Ovary (tissue), 9 donors: Measurements from ENCODE around the gene RECQL. TPM values are rescaled to one million over a fixed set of nuclear protein-coding genes. Genes with fewer than 3 reads are reported as not detected.

Source experiments
- DNase-seq, 5 donors: peaks; one replicate each; pipeline ENCODE4 v3.0.0-alpha.2; 2019 to 2020
- H3K27ac ChIP-seq, 2 donors: fragments of 200-600 bp; one replicate each; pipeline versions ENCODE4 v1.5.1 to v1.8.0; 2019 to 2022
- H3K27me3 ChIP-seq: fragments of 200-600 bp; one replicate; pipeline ENCODE4 v1.8.0; 2022
- H3K36me3 ChIP-seq: fragments of 200-600 bp; sonication (generic); one replicate; pipeline ENCODE4 v1.5.1; 2019
- H3K4me1 ChIP-seq: one replicate; pipeline ENCODE4 v1.8.1; 2013; ENCODE audit warnings: mild to moderate bottlenecking, moderate library complexity; ENCODE audit not compliant: insufficient read depth
- H3K4me3 ChIP-seq: fragments of 200-600 bp; sonication (generic); one replicate; pipeline ENCODE4 v1.5.1; 2017
- H3K9me3 ChIP-seq, 2 donors: fragments of 200-600 bp in 1 of 2; sonication (generic) in 1 of 2; one replicate each; pipeline versions ENCODE4 v1.5.1 to v1.8.1; 2013 to 2019; ENCODE audit warnings: mild to moderate bottlenecking in 1 of 2, moderate library complexity in 1 of 2
- CTCF ChIP-seq, 3 donors: fragments of 450-650 bp in 2 of 3; fragments of 200-600 bp in 1 of 3; IDR thresholded peaks; one replicate each; pipeline versions ENCODE4 v1.5.1 to v1.8.0; 2016 to 2022; ENCODE audit warnings: antibody characterized with exemption in 3 of 3, mild to moderate bottlenecking in 1 of 3
- EP300 ChIP-seq: sonication (generic); formaldehyde crosslinking; IDR thresholded peaks from one replicate; pipeline ENCODE4 v1.6.1; 2017; ENCODE audit warnings: antibody characterized with exemption
- POLR2A ChIP-seq: fragments of 450-650 bp; IDR thresholded peaks from one replicate; pipeline ENCODE4 v1.6.1; 2017; ENCODE audit warnings: antibody characterized with exemption, mild to moderate bottlenecking, moderate library complexity
- WGBS, 3 donors: extraction: QIAGEN DNeasy Blood & Tissue Kit in 1 of 3; methylation state at CpG; one replicate each; pipeline versions ENCODE4 v1.1.5 to v1.1.7; 2013 to 2017; 5-methylcytosine and 5-hydroxymethylcytosine counted together
- intact Hi-C, 4 donors: fragments of 100-400 bp; cut with DNase I; formaldehyde crosslinking; loops; one replicate each; pipeline versions ENCODE4 v1.11.0 to v1.15.1; 2022 to 2023
- polyA plus RNA-seq, 2 donors: library from polyadenylated mRNA; stranded (reverse); fragments of 200-250 nt in 1 of 2; fragments of 350-450 nt in 1 of 2; fragmentation: Illumina TruSeq in 1 of 2; extraction: RNeasy Lipid Tissue Mini Kit (QIAGEN cat#74804) in 1 of 2; gene quantifications; one replicate each; pipeline ENCODE4 v1.2.3, GENCODE V29; 2013 to 2014
- total RNA-seq, 7 donors: library from RNA; depleted of rRNA in 2 of 7; stranded (reverse); fragments of >200 nt in 2 of 7; fragmentation: NEBNext Ultra II Directional in 3 of 7; extraction: Animal tissue kit (Norgen Biotek cat#: 25700) in 3 of 7; gene quantifications; one replicate each; pipeline versions ENCODE4 v1.1.0 to v1.2.4, GENCODE V29; 2016 to 2023
- donor health status: DM: no; HTN: no; CAD: no; lungs with moderate emphysema.
- donor health status: DM: no; HTN: no; CAD: no.
- donor health status: Bipolar disorder and iron deficiency.
- donor health status: DM: yes; HTN: yes; CAD: no.
- donor health status: DM: no; HTN: no; CAD: no.
- donor health status: DM: yes; HTN: yes; CAD: no.

Gene RECQL
- total and polyA plus RNA-seq, 9 donors: 12.3 to 28.0 (median 17.3) TPM

GRCh38 chr12:21543151-21543550 lies 41.7 kb upstream of the RECQL start:
- Histone ChIP-seq H3K36me3 (no peaks in the 10 kb centered on the region), H3K27me3 (no peaks in the 10 kb centered on the region), H3K4me1 (no peaks in the 10 kb centered on the region), H3K9me3 (no peaks in the 10 kb centered on the region), H3K27ac (no peak overlapping the region), H3K4me3 (no peak overlapping the region)
- intact Hi-C loops: no loop called here
- TF ChIP-seq CTCF (IDR thresholded peaks at IDR 0.05): no peak
- no peak for TF ChIP-seq EP300
- TF ChIP-seq POLR2A: no peak
- no peak for DNase-seq

- WGBS, 3 donors: 71 to 73% (median 72%) methylated on average over 5 of the region's 5 CpGs
- DNase-seq: no peak
- Histone ChIP-seq H3K27ac (no peak overlapping the region), H3K4me1 (no peaks in the 10 kb centered on the region), H3K27me3 (no peaks in the 10 kb centered on the region), H3K4me3 (no peak overlapping the region), H3K9me3 (no peaks in the 10 kb centered on the region), H3K36me3 (no peaks in the 10 kb centered on the region)
- intact Hi-C loops: no loop called here
- TF ChIP-seq POLR2A (no peak), EP300 (no peak), CTCF (IDR thresholded peaks at IDR 0.05) (no peak)
These were observed 41.0 kb upstream of the RECQL start for GRCh38 chr12:21542403-21542802.

DNA sequence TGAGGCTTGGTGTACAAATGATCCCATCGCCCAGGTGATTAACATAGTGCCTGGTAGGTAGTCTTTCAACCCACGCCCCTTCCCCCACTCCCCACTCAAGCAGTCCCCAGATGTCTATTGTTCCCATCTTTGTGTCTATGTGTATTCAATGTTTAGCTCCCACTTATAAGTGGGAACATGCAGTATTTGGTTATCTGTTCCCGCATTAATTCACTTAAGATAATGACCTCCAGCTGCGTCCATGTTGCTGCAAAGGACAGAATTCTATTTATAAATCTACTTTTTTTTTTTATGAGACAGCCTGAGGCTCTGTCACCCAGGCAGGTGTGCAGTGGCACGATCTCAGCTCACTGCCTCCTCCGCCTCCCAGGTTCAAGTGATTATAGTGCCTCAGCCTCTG lies 40.3 kb upstream of the RECQL start:
- intact Hi-C loops: no loop called here
- Histone ChIP-seq H3K36me3 (no peaks in the 10 kb centered on the region), H3K27me3 (no peaks in the 10 kb centered on the region), H3K4me3 (no peak overlapping the region), H3K4me1 (no peaks in the 10 kb centered on the region), H3K27ac (no peak overlapping the region), H3K9me3 (no peaks in the 10 kb centered on the region)
- TF ChIP-seq POLR2A: no peak
- TF ChIP-seq CTCF (IDR thresholded peaks at IDR 0.05): no peak
- TF ChIP-seq EP300: no peak
- no peak for DNase-seq
- 79 to 87% (median 80%) methylated on average over 6 of the region's 6 CpGs for WGBS, 3 donors

DNA sequence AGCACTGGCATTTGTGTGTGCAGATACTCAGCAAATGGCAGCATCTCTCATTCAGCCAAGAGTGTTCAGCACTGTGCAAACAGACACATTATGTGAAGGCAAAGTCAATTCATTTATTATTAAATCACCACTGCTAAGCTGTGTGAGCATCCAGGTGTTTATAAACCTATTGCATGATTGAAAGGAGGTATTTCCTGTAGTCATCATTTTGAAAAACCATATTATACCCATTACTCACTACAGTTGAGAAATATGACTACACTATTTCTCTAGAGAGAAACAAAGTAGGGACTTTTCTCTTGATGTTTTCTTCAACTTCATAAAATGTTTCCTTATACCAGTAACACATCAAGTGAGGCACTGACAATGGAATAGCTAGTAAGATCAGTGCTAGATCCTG lies 38.4 kb upstream of the RECQL start:
- Histone ChIP-seq H3K27me3 (no peaks in the 10 kb centered on the region), H3K4me3 (no peak overlapping the region), H3K9me3 (no peaks in the 10 kb centered on the region), H3K4me1 (no peaks in the 10 kb centered on the region), H3K27ac (no peak overlapping the region), H3K36me3 (no peaks in the 10 kb centered on the region)
- TF ChIP-seq CTCF (IDR thresholded peaks at IDR 0.05): no peak
- no peak for TF ChIP-seq EP300
- no peak for TF ChIP-seq POLR2A
- DNase-seq: no peak
- intact Hi-C loops: no loop called here
